Muscle of arm (tissue), 14 donors: ENCODE measurements around the gene TMC8. TPM values are rescaled to one million over a fixed set of nuclear protein-coding genes. Genes with fewer than 3 reads are reported as not detected.
"Not testable (repeated sequence)": the region's sequence is repeated elsewhere in the genome, so short reads cannot be mapped to it uniquely, and the experiment has no call there.

Source experiments
- DNase-seq: peaks from one replicate; pipeline ENCODE4 v3.0.0-alpha.2; 2013
- long read RNA-seq, 11 donors: transcript quantifications; one replicate each; lab custom pipeline, GENCODE V29; 2026
- polyA plus RNA-seq, 12 donors: library from polyadenylated mRNA; unstranded; fragments of 120-200 nt; gene quantifications; one replicate each; pipeline ENCODE4 v1.2.1, GENCODE V29; 2013; ENCODE audit not compliant: insufficient read length in 12 of 12

Gene TMC8, protein sequence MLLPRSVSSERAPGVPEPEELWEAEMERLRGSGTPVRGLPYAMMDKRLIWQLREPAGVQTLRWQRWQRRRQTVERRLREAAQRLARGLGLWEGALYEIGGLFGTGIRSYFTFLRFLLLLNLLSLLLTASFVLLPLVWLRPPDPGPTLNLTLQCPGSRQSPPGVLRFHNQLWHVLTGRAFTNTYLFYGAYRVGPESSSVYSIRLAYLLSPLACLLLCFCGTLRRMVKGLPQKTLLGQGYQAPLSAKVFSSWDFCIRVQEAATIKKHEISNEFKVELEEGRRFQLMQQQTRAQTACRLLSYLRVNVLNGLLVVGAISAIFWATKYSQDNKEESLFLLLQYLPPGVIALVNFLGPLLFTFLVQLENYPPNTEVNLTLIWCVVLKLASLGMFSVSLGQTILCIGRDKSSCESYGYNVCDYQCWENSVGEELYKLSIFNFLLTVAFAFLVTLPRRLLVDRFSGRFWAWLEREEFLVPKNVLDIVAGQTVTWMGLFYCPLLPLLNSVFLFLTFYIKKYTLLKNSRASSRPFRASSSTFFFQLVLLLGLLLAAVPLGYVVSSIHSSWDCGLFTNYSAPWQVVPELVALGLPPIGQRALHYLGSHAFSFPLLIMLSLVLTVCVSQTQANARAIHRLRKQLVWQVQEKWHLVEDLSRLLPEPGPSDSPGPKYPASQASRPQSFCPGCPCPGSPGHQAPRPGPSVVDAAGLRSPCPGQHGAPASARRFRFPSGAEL
- 10 to 100 TPM in 1 of 12 donors, 1 to 10 TPM in 10, not detected in 1; 1.3 to 16.0 (median 2.9) TPM for polyA plus RNA-seq
- long read RNA-seq, donor 1 = 0 reads
- long read RNA-seq, donor 2 = 0 reads
- long read RNA-seq, donor 3 = 0 reads
- long read RNA-seq, donor 4 = 0 reads
- long read RNA-seq, donor 5 = 0 reads
- long read RNA-seq, donor 6 = 0 reads
- long read RNA-seq, donor 7 = 0 reads
- long read RNA-seq, donor 8 = 0 reads
- long read RNA-seq, donor 9 = 0 reads
- long read RNA-seq, donor 10 = 0 reads
- long read RNA-seq, donor 11 = 0 reads

DNA sequence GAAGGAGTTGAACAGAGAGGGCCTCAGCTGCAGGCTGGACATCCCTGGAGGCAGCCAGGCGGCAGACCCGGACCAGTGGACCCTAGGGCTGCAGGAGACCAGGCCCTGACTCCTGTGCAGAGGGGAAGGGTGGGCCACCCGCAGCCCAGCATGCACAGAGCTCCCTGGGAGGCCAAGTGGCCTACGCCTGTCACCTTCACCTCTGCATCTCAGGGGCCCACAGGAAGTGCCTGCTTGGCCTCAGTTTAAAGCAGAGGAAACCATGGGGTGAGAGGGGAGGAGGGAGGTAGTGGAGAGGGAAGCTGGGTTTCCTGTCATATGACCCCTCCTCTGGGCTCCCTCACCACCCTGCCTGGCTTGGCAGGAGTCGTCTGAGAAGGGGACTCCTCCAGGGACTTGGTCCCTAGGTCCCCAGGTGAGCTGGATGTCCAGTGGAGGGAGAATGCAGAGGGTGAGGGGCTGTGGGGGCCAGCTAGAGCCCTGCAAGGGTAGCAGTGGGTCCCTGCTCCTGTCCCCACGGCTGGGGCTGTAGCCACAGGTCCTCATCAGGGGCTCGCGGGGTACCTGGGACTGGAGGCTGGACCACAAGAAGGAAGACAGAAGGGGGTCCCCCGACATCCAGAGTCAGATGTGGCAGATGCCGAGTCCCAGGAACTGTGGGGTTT, at the start of gene TMC8:
Gene TMC8 (plus strand): TSS at position 335 of the 665 bp plus-strand sequence. CDS start 818 bp downstream, outside the sequence.
- DNase-seq = no peak

- no peak for DNase-seq
These were observed 49.0 kb upstream of the TMC8 start for GRCh38 chr17:78081551-78081950.

DNA sequence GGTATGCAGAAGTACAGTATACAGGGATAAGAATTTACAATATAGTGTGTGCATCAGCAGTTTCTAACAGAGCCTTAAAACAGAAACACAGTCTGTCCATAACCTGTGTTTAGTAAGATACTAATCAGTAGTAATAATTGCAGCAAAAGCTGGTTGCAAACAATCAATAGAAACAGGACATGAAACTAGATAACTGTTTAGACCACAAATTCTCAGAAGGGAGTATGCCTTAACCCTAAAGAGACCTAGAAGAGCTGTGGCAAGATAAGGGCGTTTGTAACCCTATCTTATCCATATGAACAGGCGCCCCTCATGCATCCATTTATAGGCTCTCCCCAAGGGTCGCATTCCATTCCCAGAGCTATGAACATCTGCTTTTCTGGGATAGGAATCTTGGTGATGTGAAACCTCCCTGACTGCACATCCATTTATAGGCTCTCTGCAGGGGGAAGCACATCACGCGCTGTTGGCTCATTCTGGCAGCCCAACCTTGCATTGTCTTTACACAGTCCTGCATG, 48.2 kb upstream of the TMC8 start:
- DNase-seq = not testable (repeated sequence)

DNA sequence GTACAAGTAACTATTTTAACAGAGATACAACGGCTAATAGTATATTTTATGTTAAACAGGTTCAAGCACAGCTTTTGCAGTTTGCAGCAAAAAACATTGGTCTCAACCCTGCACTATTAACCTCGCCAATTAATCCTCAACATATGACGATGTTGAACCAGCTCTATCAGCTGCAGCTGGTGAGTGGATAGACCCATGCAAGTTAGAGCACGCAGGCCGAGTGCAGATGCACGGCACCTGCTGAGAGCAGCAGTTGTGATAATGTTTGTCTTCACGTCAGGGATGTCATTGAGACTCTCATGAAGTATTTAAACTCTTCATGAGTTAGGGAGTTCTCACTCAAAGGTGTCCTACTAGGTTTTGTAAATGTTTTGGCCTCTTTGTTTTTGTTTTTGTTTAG, 47.6 kb upstream of the TMC8 start:
- DNase-seq = no peak

- no peak for DNase-seq
These were observed 43.8 kb upstream of the TMC8 start for GRCh38 chr17:78086740-78087139.

DNA sequence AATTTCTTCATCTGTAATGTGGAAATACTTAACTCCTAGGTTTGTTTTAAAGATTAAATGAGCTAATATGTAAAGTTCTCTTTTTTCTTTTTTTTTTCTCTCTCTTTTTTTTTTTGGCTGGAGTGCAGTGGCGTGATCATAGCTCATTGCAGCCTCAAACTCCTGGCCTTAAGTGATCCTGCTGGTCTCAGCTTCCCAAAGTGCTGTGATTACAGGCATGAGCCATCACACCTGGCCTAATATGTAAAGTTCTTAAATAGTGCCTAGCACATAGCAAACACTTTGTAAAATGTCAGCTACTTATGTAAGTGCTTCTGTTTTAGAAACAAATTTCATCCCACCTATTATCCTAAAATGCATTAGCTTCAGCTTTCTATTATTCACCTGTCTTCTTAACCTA, 42.0 kb upstream of the TMC8 start:
- DNase-seq = no peak

- DNase-seq = no peak
These were observed 40.8 kb upstream of the TMC8 start for GRCh38 chr17:78089576-78090281.

DNA sequence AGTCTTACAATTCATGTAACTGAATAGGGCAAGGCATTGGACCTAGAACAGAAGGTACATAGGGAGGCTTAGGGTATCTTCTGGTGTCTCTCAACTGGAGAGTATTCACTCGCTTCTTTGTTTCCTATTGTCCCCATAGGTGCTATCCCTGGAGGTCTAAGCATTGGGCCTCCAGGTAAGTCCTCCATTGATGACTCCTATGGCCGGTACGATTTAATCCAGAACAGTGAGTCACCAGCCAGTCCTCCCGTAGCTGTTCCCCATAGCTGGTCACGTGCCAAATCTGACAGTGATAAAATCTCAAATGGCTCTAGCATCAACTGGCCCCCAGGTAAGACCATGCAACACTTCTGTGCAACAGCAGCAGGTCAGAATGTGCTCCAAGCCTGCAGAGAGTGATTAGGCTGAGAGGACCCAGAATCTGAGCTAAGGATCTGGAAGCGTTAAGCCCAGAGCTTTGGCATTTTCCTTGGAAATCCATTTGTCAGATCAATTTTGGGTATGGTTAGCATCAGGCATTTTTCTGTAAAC, 37.7 kb upstream of the TMC8 start:
- DNase-seq = no peak

GRCh38 chr17:78095035-78095434, 35.5 kb upstream of the TMC8 start:
- DNase-seq = no peak

DNA sequence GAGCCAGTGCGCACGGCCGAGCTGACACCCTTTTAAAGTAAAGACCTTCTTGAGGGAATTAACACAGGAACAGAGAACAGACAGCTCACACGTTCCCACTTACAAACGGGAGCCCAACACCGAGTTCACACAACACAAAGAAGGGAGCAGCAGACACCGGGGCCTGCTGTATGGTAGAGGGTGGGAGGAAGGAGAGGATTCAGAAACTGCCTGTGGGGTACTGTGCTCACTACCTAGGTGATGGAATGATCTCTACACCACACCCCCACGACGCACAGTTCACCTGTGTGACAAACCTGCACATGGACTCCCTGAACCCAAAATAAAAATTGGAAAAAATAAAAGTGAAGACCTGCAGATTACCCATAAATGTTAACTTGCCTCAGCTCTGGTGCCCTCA, 34.5 kb upstream of the TMC8 start:
- DNase-seq = no peak

DNA sequence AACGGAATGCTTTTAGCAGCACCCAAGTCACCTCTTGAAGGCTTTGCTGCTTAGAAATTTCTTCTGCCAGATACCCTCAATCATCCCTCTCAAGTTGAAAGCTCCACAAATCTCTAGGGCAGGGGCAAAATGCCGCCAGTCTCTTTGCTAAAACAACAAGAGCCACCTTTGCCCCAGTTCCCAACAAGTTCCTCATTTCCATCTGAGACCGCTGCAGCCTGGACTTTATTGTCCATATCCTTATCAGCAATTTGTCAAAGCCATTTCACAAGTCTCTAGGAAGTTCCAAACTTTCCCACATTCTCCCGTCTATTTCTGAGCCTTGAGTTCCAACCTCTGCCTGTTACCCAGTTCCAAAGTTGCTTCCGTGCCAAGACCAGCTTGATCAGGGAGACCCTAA, 29.5 kb upstream of the TMC8 start:
- no peak for DNase-seq

- DNase-seq = no peak
These were observed 29.0 kb upstream of the TMC8 start for GRCh38 chr17:78101542-78101941.

GRCh38 chr17:78103311-78103710, 27.3 kb upstream of the TMC8 start:
- DNase-seq = no peak

DNA sequence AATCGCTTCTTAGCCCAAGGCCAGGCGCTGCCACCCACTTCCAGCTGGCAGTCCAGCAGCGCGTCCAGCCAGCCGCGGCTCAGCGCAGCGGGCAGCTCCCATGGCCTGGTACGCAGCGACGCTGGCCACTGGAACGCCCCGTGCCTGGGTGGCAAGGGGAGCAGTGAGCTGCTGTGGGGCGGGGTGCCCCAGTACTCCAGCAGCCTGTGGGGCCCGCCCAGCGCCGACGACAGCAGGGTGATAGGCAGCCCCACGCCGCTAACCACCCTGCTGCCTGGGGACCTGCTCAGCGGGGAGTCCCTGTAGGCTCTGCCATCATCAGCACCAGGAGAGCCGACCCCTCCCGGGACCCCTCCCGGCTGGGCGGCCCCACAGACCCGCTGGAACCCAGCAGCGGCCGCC, 26.0 kb upstream of the TMC8 start:
- DNase-seq = no peak

- no peak for DNase-seq
These were observed 25.5 kb upstream of the TMC8 start for GRCh38 chr17:78105101-78105500.

DNA sequence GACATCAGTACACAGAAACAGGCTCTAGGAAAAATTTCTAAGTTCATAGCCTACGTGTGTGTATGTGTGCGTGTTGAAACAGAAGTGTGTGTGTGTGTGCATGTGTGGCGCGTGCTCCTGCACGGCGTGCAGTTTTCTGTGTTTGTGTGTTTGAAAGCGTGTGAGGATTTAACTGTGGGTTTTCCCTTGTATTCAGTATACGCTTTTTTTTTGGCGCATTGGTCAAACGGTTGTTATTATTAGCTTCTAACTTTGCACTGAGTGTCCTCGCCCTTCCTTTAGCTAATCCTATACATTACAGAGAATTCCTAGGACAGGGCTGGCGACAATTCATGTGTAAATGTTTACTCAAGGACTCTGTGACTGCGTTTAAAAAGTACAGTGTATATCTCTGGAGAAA, 25.0 kb upstream of the TMC8 start:
- DNase-seq = no peak

GRCh38 chr17:78106211-78106610, 24.4 kb upstream of the TMC8 start:
- DNase-seq = no peak

GRCh38 chr17:78107457-78107856, 23.1 kb upstream of the TMC8 start:
- DNase-seq = no peak

- DNase-seq = no peak
These were observed 22.4 kb upstream of the TMC8 start for GRCh38 chr17:78107976-78108725.
